Stimulated activated CD8-positive, alpha-beta memory T cell treated with anti-CD3 and anti-CD28 coated beads, Interleukin-7, amount 100 ng/mL, for 4 hours (primary cell): ENCODE results near the gene PLEKHN1.
"Not testable (repeated sequence)": the region's sequence is repeated elsewhere in the genome, so short reads cannot be mapped to it uniquely, and the experiment has no call there.

Experiments
- DNase-seq, 2 donors: peaks; one replicate each; pipeline ENCODE4 v3.0.0-alpha.2; 2020; ENCODE audit warnings: low read depth in 2 of 2

The PLEKHN1 gene

DNA sequence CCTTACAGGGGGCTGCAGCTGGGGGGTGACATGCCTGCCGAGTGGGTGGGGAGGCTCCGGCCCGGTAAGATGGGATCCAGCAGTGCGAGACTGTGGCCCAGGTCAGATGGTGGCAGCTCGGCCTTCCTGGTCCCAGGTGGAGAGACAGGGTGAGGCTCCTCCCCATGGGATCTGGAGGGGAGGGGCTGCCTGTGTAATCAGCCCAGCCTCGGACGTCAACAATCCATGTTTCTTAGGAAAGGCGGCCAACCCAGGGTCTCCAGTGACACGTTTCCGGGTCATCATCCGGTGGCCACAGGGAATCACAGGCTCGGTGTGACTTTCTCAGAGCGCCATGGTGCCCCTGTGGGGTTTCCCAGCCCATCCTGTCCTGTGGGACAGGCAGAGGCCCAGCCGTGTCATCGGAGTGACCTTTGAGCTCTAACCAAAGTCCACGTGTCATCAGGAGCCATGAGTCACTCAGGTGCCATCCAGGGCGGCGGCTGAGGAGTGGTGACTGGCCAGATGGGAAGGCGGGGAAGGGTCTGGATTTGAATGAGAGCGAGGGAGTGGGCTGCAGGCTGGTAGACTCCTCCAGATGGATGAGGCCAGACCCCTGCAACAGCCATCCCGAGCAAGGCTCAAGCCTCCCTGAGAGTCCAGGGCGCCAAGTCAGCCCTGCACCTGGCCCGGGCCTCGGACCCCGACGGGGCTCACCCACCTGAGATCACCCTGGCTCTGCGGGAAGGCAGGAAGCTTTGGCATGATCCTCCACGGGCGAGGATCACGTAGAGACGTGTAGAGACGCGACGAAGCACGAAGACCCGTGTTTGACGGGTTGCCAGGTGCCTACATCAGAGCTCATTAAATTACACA lies 40.2 kb downstream of the PLEKHN1 start:
- DNase-seq: no peak

DNA sequence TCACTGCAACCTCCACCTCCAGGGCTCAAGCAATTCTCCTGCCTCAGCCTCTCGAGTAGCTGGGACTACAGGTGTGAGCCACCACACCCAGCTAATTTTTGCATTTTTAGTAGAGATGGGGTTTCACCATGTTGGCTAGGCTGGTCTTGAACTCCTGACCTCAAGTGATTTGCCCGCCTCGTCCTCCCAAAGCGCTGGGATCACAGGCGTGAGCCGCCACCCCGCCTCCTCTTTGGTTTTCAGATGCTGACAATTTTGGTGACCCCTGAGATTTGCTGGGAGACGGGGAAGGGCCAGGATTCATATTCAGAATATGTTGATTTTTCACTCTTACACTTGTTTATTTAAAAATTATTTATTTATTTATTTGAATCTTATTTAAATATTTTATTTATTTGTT lies 43.8 kb downstream of the PLEKHN1 start:
- not testable (repeated sequence) for DNase-seq

DNA sequence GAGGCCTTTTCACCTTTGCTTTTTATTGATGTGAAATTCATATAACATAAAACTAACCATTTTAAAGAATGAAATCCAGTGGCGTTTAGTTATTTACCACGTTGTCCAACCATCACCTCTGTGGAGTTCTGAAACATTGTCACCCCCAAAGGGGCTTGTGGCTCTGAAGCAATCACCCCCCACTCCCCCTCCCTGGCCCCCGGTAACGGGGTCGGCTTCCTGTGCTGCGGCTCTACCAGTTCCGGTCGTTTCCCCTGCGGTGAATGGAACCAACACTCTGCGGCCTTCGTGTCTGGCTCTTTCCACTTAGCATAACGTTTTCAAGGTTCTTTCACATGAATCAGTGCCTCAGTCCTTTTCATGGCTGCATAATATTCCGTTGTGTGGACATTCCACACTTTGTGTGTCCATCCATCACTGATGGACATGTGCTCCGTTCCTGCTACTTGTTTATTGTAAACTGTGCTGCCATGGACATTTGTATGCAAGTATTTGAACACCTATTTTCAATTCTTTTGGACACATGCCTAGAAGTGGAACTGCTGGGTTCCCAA lies 45.2 kb downstream of the PLEKHN1 start:
- DNase-seq: no peak

DNA sequence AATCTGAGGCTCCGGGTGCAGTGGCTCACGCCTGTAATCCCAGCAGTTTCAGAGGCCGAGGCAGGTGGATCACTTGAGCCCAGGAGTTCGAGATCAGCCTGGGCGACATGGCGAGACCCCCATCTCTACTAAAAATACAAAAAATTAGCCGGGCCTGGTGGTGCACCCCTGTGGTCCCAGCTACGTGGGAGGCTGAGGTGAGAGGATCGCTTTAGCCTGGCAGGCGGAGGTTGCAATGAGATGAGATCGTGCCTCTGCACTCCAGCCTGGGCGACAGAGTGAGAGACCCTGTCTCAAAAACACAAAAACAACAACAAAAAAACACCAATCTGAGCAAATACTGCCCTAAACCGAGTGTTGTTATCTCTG lies 46.4 kb downstream of the PLEKHN1 start:
- DNase-seq: not testable (repeated sequence)

DNA sequence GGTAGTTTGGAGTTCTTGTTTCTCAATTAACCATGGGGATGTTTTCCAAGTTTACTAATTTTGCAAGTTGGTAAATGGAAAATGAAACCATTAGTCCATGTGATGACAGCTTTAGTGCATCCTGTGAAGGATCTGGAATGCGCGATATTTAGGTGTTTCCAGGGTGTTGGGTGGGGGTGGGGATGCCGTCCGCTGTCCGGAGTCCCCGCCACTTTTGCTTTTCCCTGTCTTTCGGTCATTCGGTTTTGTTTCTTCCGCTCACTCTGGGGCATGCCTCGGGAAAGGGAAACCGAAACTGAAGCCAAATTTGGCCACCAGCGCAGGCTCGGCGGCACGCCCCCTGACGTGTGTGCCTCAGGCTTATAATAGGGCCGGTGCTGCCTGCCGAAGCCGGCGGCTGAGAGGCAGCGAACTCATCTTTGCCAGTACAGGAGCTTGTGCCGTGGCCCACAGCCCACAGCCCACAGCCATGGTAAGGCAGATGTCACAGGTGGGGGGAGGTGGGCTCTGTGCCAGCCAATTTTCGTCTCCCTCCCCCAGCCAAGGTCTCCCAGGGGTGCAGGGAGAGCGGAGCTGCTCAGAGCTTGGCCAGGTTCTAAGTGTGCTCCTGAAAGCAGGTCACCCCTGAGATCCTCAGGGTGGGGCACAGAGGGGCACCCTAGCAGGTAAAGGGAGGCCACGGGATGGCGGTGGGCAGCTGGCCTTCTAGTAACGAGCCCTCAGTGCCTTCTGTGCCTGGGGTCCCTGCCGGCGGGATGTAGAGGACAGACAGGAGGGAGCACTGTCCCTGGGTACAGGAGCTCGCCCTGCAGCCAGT lies 47.0 kb downstream of the PLEKHN1 start, which contains the start of gene ISG15:
Gene ISG15 (plus strand): TSS at position 393 of the 817 bp plus-strand sequence. CDS start 77 bp downstream, at position 470.
- DNase-seq: peak; percentile 81 to 85

DNA sequence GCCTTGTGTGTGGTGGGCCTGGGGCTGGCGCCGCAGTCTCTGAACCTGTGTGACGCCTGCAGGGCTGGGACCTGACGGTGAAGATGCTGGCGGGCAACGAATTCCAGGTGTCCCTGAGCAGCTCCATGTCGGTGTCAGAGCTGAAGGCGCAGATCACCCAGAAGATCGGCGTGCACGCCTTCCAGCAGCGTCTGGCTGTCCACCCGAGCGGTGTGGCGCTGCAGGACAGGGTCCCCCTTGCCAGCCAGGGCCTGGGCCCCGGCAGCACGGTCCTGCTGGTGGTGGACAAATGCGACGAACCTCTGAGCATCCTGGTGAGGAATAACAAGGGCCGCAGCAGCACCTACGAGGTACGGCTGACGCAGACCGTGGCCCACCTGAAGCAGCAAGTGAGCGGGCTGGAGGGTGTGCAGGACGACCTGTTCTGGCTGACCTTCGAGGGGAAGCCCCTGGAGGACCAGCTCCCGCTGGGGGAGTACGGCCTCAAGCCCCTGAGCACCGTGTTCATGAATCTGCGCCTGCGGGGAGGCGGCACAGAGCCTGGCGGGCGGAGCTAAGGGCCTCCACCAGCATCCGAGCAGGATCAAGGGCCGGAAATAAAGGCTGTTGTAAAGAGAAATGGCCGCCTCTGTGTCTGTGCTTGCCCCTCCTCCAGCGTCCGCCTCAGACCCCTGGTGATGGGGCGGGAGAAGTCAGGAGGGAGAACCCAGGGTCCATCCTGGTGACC lies 47.8 kb downstream of the PLEKHN1 start:
- DNase-seq: no peak

DNA sequence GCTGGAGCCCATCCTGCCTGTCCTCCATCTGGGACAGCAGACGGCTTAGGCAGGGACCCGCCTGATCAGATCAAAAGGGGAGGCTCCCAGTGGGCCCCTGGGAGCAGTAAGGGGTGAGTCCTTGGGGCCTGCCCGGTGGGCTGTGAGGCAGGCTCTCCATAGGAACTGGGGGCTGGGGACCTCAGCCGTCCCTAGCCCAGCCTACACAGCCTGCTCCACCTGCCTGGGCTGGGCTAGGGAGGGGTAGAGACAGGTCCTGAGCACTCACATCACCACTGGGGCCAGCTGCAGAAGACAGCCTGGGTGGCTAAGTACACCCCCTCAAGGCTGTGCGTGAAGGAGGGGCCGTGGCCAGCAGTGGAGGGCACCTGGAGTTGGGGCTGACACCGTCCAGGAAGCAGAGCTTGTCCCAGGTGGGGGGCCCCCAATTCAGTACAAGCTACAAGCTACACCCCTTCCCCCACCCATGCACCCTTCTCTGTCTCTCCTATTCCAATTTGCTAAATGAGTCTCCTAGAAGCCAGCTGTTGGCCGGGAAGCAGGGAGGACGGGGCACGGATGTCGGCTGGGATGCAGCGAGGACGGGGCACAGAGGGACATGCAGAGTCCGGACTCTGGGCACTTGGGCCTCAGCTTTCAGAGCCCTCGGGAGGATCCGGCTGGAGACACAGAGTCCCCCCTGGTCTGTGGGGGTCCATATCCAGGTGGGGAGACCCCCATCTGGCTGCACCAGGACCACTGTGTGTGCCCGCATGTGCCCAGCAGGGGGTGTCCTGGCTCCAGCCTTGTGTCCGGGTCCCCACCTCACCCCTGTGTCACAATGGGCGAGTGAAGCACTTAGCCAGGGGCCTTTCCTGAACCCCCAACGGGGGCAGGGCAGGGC lies 48.8 kb downstream of the PLEKHN1 start:
- no peak for DNase-seq

DNA sequence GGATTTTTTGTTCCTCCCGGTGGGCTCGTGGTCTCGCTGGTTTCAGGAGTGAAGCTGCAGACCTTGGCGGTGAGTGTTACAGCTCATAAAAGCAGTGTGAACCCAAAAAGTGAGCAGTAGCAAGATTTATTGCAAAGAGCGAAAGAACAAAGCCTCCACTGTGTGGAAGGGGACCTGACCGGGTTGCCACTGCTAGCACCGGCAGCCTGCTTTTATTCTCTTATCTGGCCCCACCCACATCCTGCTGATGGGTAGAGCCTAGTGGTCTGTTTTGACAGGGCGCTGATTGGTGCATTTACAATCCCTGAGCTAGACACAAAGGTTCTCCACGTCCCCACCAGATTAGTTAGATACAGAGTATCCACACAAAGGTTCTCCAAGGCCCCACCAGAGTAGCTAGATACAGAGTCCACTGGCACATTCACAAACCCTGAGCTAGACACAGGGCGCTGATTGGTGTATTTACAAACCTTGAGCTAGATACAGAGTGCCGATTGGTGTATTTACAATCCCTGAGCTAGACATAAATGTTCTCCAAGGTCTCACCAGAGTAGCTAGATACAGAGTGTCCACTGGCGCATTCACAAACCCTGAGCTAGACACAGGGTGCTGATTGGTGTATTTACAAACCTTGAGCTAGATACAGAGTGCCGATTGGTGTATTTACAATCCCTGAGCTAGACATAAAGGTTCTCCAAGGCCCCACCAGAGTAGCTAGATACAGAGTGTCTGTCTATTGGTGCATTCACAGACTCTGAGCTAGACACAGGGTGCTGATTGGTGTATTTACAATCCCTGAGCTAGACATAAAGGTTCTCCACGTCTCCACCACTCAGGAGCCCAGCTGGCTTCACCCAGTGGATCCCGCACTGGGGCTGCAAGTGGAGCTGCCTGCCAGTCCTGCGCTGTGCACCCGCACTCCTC lies 51.4 kb downstream of the PLEKHN1 start:
- not testable (repeated sequence) for DNase-seq

DNA sequence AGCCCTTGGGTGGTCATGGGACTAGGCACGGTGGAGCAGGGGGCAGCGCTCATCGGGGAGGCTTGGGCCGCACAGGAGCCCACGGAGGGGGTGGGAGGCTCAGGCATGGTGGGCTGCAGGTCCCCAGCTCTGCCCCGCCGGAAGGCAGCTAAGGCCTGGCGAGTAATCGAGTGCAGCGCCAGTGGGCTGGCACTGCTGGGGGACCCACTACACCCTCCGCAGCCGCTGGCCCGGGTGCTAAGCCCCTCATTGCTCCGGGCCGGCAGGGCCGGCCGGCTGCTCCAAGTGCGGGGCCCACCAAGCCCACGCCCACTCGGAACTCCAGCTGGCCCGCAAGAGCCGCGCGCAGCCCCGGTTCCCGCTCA lies 52.0 kb downstream of the PLEKHN1 start:
- not testable (repeated sequence) for DNase-seq

DNA sequence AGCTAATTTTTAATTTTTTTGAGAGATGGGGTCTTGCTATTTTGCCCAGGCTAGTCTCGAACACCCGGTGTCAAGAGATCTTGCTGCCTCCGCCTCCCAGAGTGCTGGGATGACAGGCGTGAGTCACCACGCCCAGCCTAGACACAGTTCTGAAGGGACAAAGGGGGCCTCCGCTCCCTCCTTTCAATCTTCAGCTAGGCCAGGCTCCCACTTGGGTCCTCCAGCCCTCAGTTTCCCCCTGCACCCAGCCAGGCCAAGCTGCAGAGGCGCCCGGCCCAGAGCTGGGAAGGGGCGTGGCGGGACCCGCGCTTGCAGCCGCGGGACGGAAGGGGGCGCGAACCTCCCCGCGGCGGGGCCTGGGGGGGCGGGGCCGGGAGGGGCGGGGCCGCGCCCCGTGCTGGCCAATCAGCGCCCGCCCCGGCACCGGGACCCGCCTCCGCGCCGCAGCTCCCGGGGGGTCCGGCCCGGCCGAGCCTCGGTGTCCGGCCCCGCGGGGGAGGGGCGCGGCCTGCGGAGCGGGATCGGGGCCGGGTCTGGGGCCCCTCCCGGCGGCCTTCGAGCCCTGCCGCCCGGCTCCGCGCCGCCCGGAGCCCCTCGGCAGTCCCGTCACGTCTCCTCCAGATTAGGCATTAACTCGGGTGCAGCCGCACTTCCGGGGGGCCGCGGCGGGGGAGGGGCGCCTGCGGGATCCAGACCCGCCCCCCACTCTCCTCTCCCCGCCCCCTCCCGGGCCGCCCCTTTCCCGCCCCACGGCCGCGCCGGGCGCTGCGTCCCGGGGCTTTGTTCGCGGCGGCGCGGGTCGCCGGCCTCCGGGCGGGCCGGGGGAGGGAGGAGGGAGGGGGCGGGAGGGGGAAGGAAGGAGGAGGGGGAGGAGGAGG lies 53.1 kb downstream of the PLEKHN1 start:
- peak; percentile 43 to 74 for DNase-seq

DNA sequence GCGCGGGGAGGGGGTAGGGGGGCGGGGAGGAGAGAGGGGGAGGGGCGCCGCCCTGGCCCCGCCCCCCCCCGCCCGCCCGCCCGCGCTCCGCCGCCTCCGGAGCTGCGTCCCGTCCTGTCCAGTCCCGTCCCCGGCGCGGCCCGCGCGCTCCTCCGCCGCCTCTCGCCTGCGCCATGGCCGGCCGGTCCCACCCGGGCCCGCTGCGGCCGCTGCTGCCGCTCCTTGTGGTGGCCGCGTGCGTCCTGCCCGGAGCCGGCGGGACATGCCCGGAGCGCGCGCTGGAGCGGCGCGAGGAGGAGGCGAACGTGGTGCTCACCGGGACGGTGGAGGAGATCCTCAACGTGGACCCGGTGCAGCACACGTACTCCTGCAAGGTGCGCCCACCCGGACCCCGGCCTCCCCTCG lies 53.7 kb downstream of the PLEKHN1 start, which contains the start of gene AGRN:
Gene AGRN (plus strand): TSS at position 121 of the 405 bp plus-strand sequence. CDS start 53 bp downstream, at position 174.
- no peak for DNase-seq

DNA sequence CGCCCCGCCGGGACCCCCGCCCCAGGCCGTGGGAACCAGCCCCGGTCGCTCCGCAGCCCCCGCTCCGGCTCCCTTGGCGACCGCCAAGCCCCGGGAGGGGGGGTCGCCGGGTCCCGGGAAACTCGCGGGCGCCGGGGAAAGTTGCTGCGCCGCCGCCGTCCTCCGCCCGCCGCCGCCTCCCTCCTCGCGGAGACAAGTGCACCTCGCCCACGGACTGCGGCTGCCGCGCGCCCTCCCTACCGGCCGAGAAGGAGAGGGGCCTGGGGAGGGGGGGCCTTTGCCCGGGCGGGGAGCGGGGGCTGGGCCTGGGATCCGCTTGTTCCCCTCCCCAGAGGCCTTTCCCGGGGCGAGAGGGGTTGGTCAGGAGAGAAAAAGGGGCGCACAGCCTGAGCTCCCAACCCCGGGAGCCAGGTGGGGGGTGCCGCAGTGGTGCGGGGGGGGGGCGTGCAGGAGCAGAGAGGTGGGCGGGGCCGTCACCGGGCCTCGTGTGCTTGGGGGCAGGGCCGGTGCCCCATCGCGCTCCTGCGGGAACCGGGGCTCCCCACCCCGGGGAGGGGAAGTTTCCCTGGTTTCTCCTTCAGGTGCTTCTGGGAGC lies 54.2 kb downstream of the PLEKHN1 start:
- DNase-seq: peak in 1 of 2 donors; percentile 61

DNA sequence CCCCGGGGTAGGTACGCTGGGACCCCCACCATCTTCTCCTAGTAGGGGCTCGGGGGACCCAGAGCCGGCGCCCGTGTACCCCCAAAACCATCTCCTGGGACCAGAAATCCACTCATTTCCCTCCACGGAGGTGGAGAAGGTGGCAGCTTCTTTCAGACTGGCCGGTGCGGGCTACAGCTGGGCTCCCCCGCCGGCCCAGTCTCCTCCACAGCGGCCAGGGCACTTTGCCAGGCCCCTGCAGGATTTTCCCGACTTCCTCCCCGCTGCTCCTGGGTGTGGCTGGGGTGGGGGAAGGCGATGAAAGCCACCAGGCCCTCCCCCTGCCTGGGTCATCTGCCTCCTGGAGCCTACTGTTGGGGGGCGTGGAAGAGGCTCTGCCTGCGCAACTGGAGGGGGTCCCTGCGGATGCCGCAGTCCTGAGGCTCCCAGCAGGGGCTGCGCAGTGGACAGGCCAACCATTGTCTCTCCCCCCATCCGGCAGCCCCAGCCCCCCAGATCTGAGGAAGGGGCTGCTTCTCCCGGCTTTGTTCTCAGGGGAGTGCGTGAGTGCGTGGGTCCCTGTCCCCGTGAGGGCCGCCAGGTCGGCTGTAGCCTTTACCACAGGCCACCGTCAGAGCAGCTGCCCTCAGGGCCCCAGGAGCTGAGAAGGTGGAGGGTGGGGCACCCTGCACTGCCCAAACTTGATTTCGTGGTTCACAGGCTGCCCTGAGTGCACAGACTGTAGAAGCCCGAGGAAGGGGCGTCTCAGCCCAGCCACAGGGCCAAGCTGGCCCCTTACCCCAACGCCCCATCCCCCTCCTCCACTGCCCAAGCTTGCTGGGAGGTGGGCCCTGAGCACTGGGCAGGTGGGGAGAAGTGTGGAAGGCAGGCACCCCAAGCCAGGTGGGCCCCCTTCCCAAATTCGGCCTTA lies 55.0 kb downstream of the PLEKHN1 start:
- no peak for DNase-seq

DNA sequence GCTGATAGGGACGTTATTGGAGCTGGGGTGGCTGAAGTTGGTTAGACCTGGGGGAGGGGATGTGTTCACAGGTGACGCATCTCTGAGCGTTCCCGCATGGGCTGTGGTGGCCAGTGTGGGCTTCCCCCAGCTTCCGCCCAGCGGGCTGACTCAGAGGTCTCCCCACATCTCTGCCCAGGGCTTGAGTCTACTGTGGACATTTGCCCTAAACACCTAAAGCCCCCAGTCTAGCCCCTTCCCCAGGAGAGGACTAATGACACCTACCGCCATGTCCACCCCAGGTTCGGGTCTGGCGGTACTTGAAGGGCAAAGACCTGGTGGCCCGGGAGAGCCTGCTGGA lies 55.6 kb downstream of the PLEKHN1 start:
- DNase-seq: no peak

DNA sequence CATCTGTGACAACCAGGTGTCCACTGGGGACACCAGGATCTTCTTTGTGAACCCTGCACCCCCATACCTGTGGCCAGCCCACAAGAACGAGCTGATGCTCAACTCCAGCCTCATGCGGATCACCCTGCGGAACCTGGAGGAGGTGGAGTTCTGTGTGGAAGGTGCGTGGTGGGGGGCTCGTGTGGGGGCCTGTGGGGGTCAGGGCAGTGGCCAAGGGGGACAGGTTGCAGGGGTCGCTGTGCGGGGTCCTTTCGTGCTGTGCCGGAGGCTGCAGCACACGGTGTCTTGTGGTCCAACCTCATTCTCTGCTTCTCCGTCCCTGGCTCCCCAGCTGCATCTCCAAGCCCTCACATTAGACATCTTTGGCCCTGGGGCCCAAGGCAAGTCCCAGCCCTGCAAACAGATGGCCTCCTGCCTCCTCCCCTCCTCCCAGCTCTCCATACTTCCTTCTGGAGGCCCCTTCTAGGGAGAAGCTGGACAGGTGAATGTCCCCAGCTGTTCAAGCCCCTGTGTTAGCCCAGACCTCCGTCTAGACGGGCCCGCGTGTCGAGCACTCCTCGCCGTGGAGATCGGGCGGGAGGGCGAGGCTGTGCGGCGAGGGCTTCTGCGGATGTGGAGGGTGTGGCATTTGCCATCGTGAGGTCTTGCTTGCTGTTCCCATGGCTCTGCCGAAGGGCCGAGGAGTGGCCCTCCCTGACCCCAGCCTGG lies 56.2 kb downstream of the PLEKHN1 start:
- DNase-seq: no peak

DNA sequence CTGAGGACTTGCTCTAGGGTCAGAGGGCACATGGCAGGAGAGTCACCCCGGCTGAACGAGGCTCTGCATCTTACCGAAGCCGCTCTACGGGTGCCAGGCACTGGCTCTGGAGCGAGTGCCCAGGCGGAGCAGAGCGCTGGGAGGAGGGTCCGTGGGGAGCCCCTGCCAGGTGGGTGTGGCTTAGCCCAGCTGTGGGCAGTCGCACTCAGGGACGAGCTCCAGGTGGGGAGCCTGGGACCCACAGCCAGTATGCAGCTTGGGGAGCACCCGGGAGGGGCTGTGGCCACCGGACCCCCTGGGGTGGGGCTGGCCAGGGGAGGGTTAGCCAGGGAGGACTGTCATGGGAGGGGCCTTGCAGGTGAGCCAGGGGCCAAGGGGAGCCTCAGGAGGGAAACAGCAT lies 57.4 kb downstream of the PLEKHN1 start:
- DNase-seq: no peak
